ENCODE measurements around the gene TAGLN2. TPM values are rescaled to one million over a fixed set of nuclear protein-coding genes. Genes with fewer than 3 reads are reported as not detected.
A peak's percentile ranks its signal among the peaks of the same experiment; 100 is the strongest.

TAGLN2 gene
- total RNA-seq, 5 donors from 2014 or later (not counting 1 experiment from before 2014, with no cell fraction given), result 210 to 372 (median 245) TPM

DNA sequence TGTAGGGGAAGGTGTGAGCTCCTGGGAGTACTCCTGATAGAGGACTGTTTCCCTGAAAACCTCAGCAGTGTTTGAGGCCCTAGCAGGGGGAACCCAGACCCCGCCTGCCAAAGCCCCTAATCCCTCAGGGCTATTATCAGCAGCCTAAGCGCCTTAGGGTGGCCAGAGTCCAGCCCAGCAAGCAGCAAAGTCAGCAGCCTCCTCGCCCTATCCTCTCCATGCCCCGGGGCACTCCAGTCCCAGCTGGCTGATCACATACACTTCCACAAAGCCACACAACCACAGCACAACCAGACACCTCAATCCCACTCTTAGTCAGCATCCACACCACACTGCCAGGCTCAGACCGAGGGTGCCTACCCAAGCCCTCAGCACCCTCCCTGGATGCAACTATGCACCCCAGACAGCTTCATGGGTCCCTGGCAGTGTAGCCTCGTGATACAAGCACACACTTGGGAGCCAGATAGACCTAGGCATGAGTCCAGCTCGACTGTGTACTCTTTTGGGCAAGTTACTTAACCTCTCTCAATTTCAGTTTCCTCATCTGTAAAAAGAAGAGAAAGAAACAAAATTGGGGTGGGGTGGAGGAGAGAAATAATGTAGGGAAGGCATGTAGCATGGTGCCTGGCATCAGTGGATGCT lies 13.0 kb upstream of the TAGLN2 start:
- ATAC-seq (replicated peaks in 1 of 4) (no peak), DNase-seq (no peak)
- H3K9me3 Mint-ChIP-seq, result no peaks in the 10 kb centered on the region
- Histone ChIP-seq H3K36me3 (ENCODE audit: control insufficient read depth in 2 of 2, extremely low read depth in 1 of 2, insufficient read depth in 1 of 2, low read length in 1 of 2) (no peaks in the 10 kb centered on the region), H3K9me3 (no peaks in the 10 kb centered on the region), H3K27ac (ENCODE audit: low read length) (no peak overlapping the region), H3K4me3 (ENCODE audit: control insufficient read depth in 1 of 2, extremely low read depth in 1 of 2, low read length in 1 of 2) (no peak overlapping the region), H3K27me3 (replicated peaks in 1 of 2; ENCODE audit: control insufficient read depth in 2 of 2, extremely low read depth in 1 of 2, insufficient read depth in 2 of 2, low read length in 1 of 2) (peaks cover 0 to 53% of the 10 kb centered on the region in 2 experiments), H3K4me1 (ENCODE audit: control insufficient read depth in 1 of 2, extremely low read depth in 1 of 2, insufficient read depth in 2 of 2, low read length in 2 of 2) (peaks cover 4 to 17% of the 10 kb centered on the region in 2 experiments)
- CTCF ChIA-PET, result interaction anchor here (1.2 to 2.1 kb wide), 4 partner anchors 45 to 70 kb away, joined by 3 to 7 read pairs (median 6); no protein-coding TSS in a partner anchor
- no peaks in the 10 kb centered on the region for H3K36me3 Mint-ChIP-seq
- H3K4me3 Mint-ChIP-seq, result no peak overlapping the region
- 49% methylated on average over 6 of the region's 7 CpGs for WGBS (ENCODE audit: insufficient coverage)
- H3K27me3 Mint-ChIP-seq, result peaks cover 13 to 17% of the 10 kb centered on the region in 2 donors
- POLR2A ChIA-PET, result no interaction called here
- H3K4me1 Mint-ChIP-seq, result peaks cover 0 to 12% (median 8%) of the 10 kb centered on the region in 3 donors
- H3K27ac Mint-ChIP-seq, result no peak overlapping the region

DNA sequence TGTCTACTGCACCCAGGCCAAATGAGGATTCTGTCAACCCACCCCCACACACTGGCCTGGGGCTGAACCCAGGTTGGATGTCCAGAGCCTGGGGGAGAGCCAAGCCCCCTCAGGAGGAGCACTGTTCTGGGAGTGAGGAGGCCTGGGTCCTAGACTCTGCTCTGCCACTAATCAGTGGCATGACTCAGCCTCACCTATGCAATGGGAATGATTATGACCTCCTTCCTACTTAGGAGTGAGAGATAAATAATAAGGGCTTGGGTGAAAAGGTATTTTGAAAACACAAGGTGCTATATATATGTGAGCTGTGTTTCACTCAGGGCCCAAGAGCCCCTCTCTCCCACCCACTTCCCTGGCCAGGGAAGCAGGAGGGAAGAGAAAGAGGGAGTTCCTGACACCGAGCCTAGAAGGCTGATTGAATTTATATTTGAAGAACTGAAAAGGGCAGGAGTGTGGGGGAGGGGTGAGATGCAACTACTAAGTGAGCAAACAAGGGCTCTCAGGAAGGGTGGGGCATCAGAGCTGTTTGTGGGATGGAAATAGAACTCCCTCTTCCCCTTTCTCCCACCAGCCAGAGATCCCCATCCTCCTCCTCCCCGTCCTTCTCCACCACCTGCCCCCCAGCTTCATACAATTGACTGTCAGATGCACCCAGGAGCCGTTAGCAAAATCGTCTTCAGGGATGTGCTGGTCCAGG lies 11.9 kb upstream of the TAGLN2 start:
- no peaks in the 10 kb centered on the region for H3K36me3 ChIP-seq (ENCODE audit: control insufficient read depth in 2 of 2, extremely low read depth in 1 of 2, insufficient read depth in 1 of 2, low read length in 1 of 2)
- CTCF ChIA-PET, result interaction anchor here (1.1 to 1.7 kb wide), 3 partner anchors 44 to 70 kb away, joined by 3 to 4 read pairs (median 3); no protein-coding TSS in a partner anchor
- no peak overlapping the region for H3K4me3 ChIP-seq (ENCODE audit: control insufficient read depth in 1 of 2, extremely low read depth in 1 of 2, low read length in 1 of 2)
- Mint-ChIP-seq H3K9me3 (no peaks in the 10 kb centered on the region), H3K4me3 (no peak overlapping the region), H3K27me3 (peaks cover 4 to 10% of the 10 kb centered on the region in 2 donors), H3K4me1 (peaks cover 0 to 12% (median 8%) of the 10 kb centered on the region in 3 donors), H3K36me3 (no peaks in the 10 kb centered on the region), H3K27ac (no peak overlapping the region)
- WGBS (ENCODE audit: insufficient coverage), result 60% methylated on average over 1 of the region's 4 CpGs
- POLR2A ChIA-PET, result interaction anchor here in 1 of 2 donors (1.1 kb wide), 1 partner anchor 66 kb away, joined by 3 read pairs; no protein-coding TSS in a partner anchor
- ATAC-seq (replicated peaks in 1 of 4), result no peak
- H3K27me3 ChIP-seq (replicated peaks in 1 of 2; ENCODE audit: control insufficient read depth in 2 of 2, extremely low read depth in 1 of 2, insufficient read depth in 2 of 2, low read length in 1 of 2), result peaks cover 0 to 47% of the 10 kb centered on the region in 2 experiments
- H3K9me3 ChIP-seq, result no peaks in the 10 kb centered on the region
- H3K4me1 ChIP-seq (ENCODE audit: control insufficient read depth in 1 of 2, extremely low read depth in 1 of 2, insufficient read depth in 2 of 2, low read length in 2 of 2), result peaks cover 4 to 17% of the 10 kb centered on the region in 2 experiments
- H3K27ac ChIP-seq (ENCODE audit: low read length), result no peak overlapping the region
- no peak for DNase-seq

DNA sequence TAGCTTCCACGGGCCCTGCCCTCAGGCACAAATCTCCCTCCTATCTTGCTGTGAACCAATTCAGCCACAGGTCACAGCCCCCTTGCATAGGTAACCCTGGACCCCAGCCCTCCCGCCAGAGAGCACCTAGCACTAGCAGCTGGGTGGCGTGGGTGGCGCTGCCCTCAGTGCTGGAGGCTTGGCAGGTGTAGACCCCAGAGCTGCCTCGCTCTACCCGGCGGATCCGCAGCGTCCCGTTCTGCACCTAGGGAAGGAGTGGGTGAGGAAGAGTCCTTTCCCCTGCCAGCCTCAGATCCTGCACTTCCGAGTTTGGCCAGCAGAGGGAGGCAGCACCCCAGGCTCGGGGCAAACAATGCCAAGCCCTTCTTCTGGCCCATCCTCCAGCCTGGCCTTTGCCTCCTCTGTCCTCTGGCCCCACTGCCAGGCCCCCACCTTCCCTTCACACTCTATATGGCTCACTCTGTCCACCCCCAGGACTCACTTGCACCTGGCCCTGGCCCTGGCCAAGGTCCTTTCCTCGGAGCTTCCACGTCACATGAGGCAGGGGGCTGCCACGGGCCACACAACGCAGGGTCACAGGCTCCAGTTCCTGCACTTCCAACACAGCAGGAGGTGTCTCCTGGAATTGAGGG lies 11.1 kb upstream of the TAGLN2 start:
- WGBS (ENCODE audit: insufficient coverage), result 34% methylated on average over 16 of the region's 16 CpGs

DNA sequence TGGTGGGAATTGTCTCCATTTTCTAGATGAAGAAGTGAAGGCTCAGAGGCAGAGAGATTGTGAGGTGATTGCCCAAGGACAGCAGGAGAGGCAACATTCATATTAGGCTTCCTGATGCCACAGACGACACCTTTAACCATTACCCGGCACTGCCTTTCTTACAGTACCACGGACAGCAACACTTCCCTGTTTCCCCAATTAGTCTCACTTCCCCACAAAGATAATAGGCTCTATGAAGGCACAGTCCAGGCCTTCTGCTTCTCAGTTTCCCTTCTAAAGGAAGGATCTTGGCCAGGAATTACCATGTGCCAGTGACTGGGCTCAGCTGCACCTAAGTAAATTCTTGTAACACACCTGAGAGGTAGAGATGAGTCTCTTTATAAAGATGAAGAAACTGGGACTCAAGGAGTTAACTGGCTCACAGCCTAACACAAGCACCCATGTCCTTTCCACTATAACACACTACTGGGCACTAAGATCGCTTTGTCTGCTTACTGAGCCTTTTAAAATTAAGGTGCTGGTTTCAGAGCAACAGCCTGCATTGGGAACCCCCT lies 10.5 kb upstream of the TAGLN2 start:
- Histone ChIP-seq H3K4me3 (ENCODE audit: control insufficient read depth in 1 of 2, extremely low read depth in 1 of 2, low read length in 1 of 2) (no peak overlapping the region), H3K36me3 (ENCODE audit: control insufficient read depth in 2 of 2, extremely low read depth in 1 of 2, insufficient read depth in 1 of 2, low read length in 1 of 2) (no peaks in the 10 kb centered on the region), H3K9me3 (no peaks in the 10 kb centered on the region), H3K4me1 (ENCODE audit: control insufficient read depth in 1 of 2, extremely low read depth in 1 of 2, insufficient read depth in 2 of 2, low read length in 2 of 2) (peaks cover 4 to 17% of the 10 kb centered on the region in 2 experiments), H3K27me3 (replicated peaks in 1 of 2; ENCODE audit: control insufficient read depth in 2 of 2, extremely low read depth in 1 of 2, insufficient read depth in 2 of 2, low read length in 1 of 2) (peaks cover 0 to 38% of the 10 kb centered on the region in 2 experiments), H3K27ac (ENCODE audit: low read length) (no peak overlapping the region)
- peak in 1 of 4 experiments; percentile 7 for ATAC-seq (replicated peaks in 1 of 4)
- peaks cover 4 to 5% of the 10 kb centered on the region in 2 donors for H3K27me3 Mint-ChIP-seq
- H3K4me3 Mint-ChIP-seq, result no peak overlapping the region
- POLR2A ChIA-PET, result interaction anchor here in 1 of 2 donors (1.5 kb wide), 1 partner anchor 11 kb away, joined by 4 read pairs; the partner anchor contains the start of gene TAGLN2
- H3K9me3 Mint-ChIP-seq, result no peaks in the 10 kb centered on the region
- DNase-seq, result no peak
- H3K4me1 Mint-ChIP-seq, result peaks cover 0 to 12% (median 8%) of the 10 kb centered on the region in 3 donors
- CTCF ChIA-PET, result interaction anchor here (0.5 to 2.1 kb wide), 7 partner anchors 12 to 327 kb away, joined by 3 to 5 read pairs (median 3); partner anchors contain the start of gene CFAP45 (in 1 of the 2)
- no peaks in the 10 kb centered on the region for H3K36me3 Mint-ChIP-seq
- H3K27ac Mint-ChIP-seq, result no peak overlapping the region
- 100% methylated on average over 1 of the region's 4 CpGs for WGBS (ENCODE audit: insufficient coverage)

More for the DNA sequence above, 11.1 kb upstream of the TAGLN2 start:
- Mint-ChIP-seq H3K27ac (no peak overlapping the region), H3K4me1 (peaks cover 0 to 12% (median 8%) of the 10 kb centered on the region in 3 donors), H3K27me3 (peaks cover 4 to 5% of the 10 kb centered on the region in 2 donors), H3K36me3 (no peaks in the 10 kb centered on the region), H3K9me3 (no peaks in the 10 kb centered on the region), H3K4me3 (no peak overlapping the region)
- Histone ChIP-seq H3K9me3 (no peaks in the 10 kb centered on the region), H3K36me3 (ENCODE audit: control insufficient read depth in 2 of 2, extremely low read depth in 1 of 2, insufficient read depth in 1 of 2, low read length in 1 of 2) (no peaks in the 10 kb centered on the region), H3K27me3 (replicated peaks in 1 of 2; ENCODE audit: control insufficient read depth in 2 of 2, extremely low read depth in 1 of 2, insufficient read depth in 2 of 2, low read length in 1 of 2) (peaks cover 0 to 43% of the 10 kb centered on the region in 2 experiments), H3K27ac (ENCODE audit: low read length) (no peak overlapping the region), H3K4me3 (ENCODE audit: control insufficient read depth in 1 of 2, extremely low read depth in 1 of 2, low read length in 1 of 2) (no peak overlapping the region), H3K4me1 (ENCODE audit: control insufficient read depth in 1 of 2, extremely low read depth in 1 of 2, insufficient read depth in 2 of 2, low read length in 2 of 2) (peaks cover 4 to 17% of the 10 kb centered on the region in 2 experiments)
- CTCF ChIA-PET, result interaction anchor here (0.9 to 2.1 kb wide), 6 partner anchors 36 to 72 kb away, joined by 3 to 5 read pairs (median 3); partner anchors contain the start of gene CFAP45 (in 1 of the 2)
- ATAC-seq (replicated peaks in 1 of 4) (peak; percentile 77 to 85 (median 84)), DNase-seq (peak; percentile 29 to 88 (median 72))
- POLR2A ChIA-PET, result interaction anchor here in 1 of 2 donors (1.1 kb wide), 1 partner anchor 67 kb away, joined by 3 read pairs; no protein-coding TSS in a partner anchor

DNA sequence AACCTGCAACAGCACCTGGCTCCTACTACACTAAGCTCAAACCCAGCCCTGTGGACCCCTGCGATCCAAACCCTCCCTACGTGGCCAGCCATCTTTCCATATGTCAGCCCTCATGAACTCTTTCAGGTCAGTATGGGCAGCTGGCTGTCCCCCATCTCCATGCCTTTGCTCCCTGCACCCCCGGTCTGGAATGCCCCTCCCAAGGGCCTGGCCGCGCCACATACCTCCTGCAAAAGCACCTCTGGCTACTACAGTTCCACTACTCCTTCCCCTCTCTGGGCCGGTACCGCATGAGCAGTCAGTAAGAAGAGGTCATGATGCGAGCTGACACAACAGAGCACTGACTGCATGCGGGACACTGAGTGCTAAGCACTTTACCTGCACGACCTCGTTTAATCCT lies 10.0 kb upstream of the TAGLN2 start:
- no peak for DNase-seq
- POLR2A ChIA-PET, result interaction anchor here in 1 of 2 donors (1.5 kb wide), 1 partner anchor 10 kb away, joined by 4 read pairs; the partner anchor contains the start of gene TAGLN2
- no peak overlapping the region for H3K27ac ChIP-seq (ENCODE audit: low read length)
- H3K27me3 ChIP-seq (replicated peaks in 1 of 2; ENCODE audit: control insufficient read depth in 2 of 2, extremely low read depth in 1 of 2, insufficient read depth in 2 of 2, low read length in 1 of 2), result peaks cover 0 to 38% of the 10 kb centered on the region in 2 experiments
- H3K4me3 ChIP-seq (ENCODE audit: control insufficient read depth in 1 of 2, extremely low read depth in 1 of 2, low read length in 1 of 2), result no peak overlapping the region
- Mint-ChIP-seq H3K27ac (no peak overlapping the region), H3K27me3 (peaks cover 4 to 5% of the 10 kb centered on the region in 2 donors), H3K36me3 (no peaks in the 10 kb centered on the region), H3K9me3 (no peaks in the 10 kb centered on the region), H3K4me3 (no peak overlapping the region), H3K4me1 (peaks cover 0 to 12% (median 8%) of the 10 kb centered on the region in 3 donors)
- WGBS (ENCODE audit: insufficient coverage), result 89% methylated on average over 9 of the region's 11 CpGs
- no peaks in the 10 kb centered on the region for H3K9me3 ChIP-seq
- ATAC-seq (replicated peaks in 1 of 4), result no peak
- CTCF ChIA-PET, result interaction anchor here (0.5 to 2.1 kb wide), 4 partner anchors 12 to 327 kb away, joined by 3 to 5 read pairs (median 4); no protein-coding TSS in a partner anchor
- H3K36me3 ChIP-seq (ENCODE audit: control insufficient read depth in 2 of 2, extremely low read depth in 1 of 2, insufficient read depth in 1 of 2, low read length in 1 of 2), result no peaks in the 10 kb centered on the region
- peaks cover 4 to 17% of the 10 kb centered on the region in 2 experiments for H3K4me1 ChIP-seq (ENCODE audit: control insufficient read depth in 1 of 2, extremely low read depth in 1 of 2, insufficient read depth in 2 of 2, low read length in 2 of 2)

Measured in T-cell (primary cell).